GM23338 (cell line): ENCODE results near the gene NXPH2. TPM values are rescaled to one million over a fixed set of nuclear protein-coding genes. Genes with fewer than 3 reads are reported as not detected.

Experiments
- ATAC-seq: fragments of 200-7000 bp; cut with Tn5 transposase; 3 replicates; pipeline ENCODE4 v1.9.1; 2020
- DNase-seq: peaks from one replicate; pipeline ENCODE4 v3.0.0-alpha.2; 2015; ENCODE audit warnings: low spot score
- H2AFZ ChIP-seq: fragments of 200-600 bp; sonication (generic); 2 replicates; pipeline ENCODE4 v1.8.0; 2016; ENCODE audit warnings: antibody characterized with exemption, mild to moderate bottlenecking, moderate library complexity
- H3F3A ChIP-seq: fragments of 200-600 bp; sonication (generic); replicated peaks from 2 replicates; pipeline ENCODE4 v1.8.0; 2017; ENCODE audit warnings: antibody characterized with exemption, mixed run types, low read depth
- H3K27ac ChIP-seq: fragments of 200-600 bp; sonication (generic); 2 replicates; pipeline ENCODE4 v1.6.1; 2016; ENCODE audit warnings: low read depth
- H3K27me3 ChIP-seq: fragments of 200-600 bp; sonication (generic); 2 replicates; pipeline ENCODE4 v1.8.0; 2016; ENCODE audit warnings: mild to moderate bottlenecking, mixed run types, moderate library complexity; ENCODE audit not compliant: insufficient read depth
- H3K36me3 ChIP-seq: fragments of 200-600 bp; sonication (generic); 2 replicates; pipeline ENCODE4 v1.8.0; 2016; ENCODE audit warnings: mild to moderate bottlenecking; ENCODE audit not compliant: insufficient read depth
- H3K4me1 ChIP-seq: fragments of 200-600 bp; sonication (generic); 2 replicates; pipeline ENCODE4 v1.8.0; 2016; ENCODE audit warnings: mild to moderate bottlenecking, moderate library complexity; ENCODE audit not compliant: insufficient read depth
- H3K4me2 ChIP-seq: fragments of 200-600 bp; sonication (generic); 2 replicates; pipeline ENCODE4 v1.7.1; 2017; ENCODE audit warnings: mixed run types
- H3K4me3 ChIP-seq: fragments of 200-600 bp; sonication (generic); 2 replicates; pipeline ENCODE4 v1.6.1; 2016; ENCODE audit warnings: mixed run types
- H3K79me2 ChIP-seq: fragments of 200-600 bp; sonication (generic); replicated peaks from 2 replicates; pipeline ENCODE4 v1.8.0; 2017; ENCODE audit warnings: mild to moderate bottlenecking; ENCODE audit not compliant: insufficient read depth
- H3K9me2 ChIP-seq: fragments of 200-600 bp; sonication (generic); 2 replicates; pipeline ENCODE4 v1.8.0; 2017; ENCODE audit not compliant: insufficient read depth
- H4K20me1 ChIP-seq: fragments of 200-600 bp; sonication (generic); replicated peaks from 2 replicates; pipeline ENCODE4 v1.8.0; 2017; ENCODE audit warnings: mild to moderate bottlenecking; ENCODE audit not compliant: insufficient read depth
- H3K27ac Mint-ChIP-seq: 2 replicates; pipeline ENCODE4 v1.8.0; 2020; ENCODE audit warnings: inconsistent platforms, mild to moderate bottlenecking, moderate library complexity, mixed read lengths
- H3K27me3 Mint-ChIP-seq: 3 replicates; pipeline ENCODE4 v1.8.0; 2022; ENCODE audit warnings: low read depth, mild to moderate bottlenecking, moderate library complexity, mixed read lengths, inconsistent platforms; ENCODE audit not compliant: insufficient read depth, poor library complexity
- H3K36me3 Mint-ChIP-seq: 3 replicates; pipeline ENCODE4 v1.8.0; 2021; ENCODE audit warnings: low read depth, mild to moderate bottlenecking, inconsistent platforms, moderate library complexity, mixed read lengths
- H3K4me1 Mint-ChIP-seq: 3 replicates; pipeline ENCODE4 v1.8.0; 2020; ENCODE audit warnings: mild to moderate bottlenecking, inconsistent platforms, mixed read lengths
- H3K4me3 Mint-ChIP-seq: 3 replicates; pipeline ENCODE4 v1.8.0; 2021; ENCODE audit warnings: moderate library complexity, mild to moderate bottlenecking, inconsistent platforms, mixed read lengths
- H3K9me3 Mint-ChIP-seq: 3 replicates; pipeline ENCODE4 v1.8.0; 2020; ENCODE audit warnings: moderate library complexity, mild to moderate bottlenecking, inconsistent platforms, mixed read lengths
- EZH2 ChIP-seq: fragments of 200-600 bp; sonication (generic); IDR thresholded peaks from one replicate; pipeline ENCODE4 v1.8.0; 2017; ENCODE audit warnings: antibody characterized with exemption, mild to moderate bottlenecking, low read depth; ENCODE audit not compliant: unreplicated experiment
- EZH2phosphoT487 ChIP-seq: fragments of 200-600 bp; sonication (generic); IDR thresholded peaks from one replicate; pipeline ENCODE4 v1.8.1; 2018; ENCODE audit warnings: antibody characterized with exemption; ENCODE audit not compliant: unreplicated experiment
- JUNB ChIP-seq: IDR thresholded peaks from one replicate; pipeline ENCODE4 v1.6.1; 2016; ENCODE audit warnings: antibody characterized with exemption; ENCODE audit not compliant: unreplicated experiment
- NANOG ChIP-seq: IDR thresholded peaks from 2 replicates; pipeline ENCODE4 v1.6.1; 2016; ENCODE audit warnings: antibody characterized with exemption, borderline replicate concordance
- POLR2AphosphoS5 ChIP-seq: IDR thresholded peaks from 2 replicates; pipeline ENCODE4 v1.6.1; 2016; ENCODE audit warnings: antibody characterized with exemption, low read depth
- REST ChIP-seq: IDR thresholded peaks from one replicate; pipeline ENCODE4 v1.6.1; 2018; ENCODE audit warnings: antibody characterized with exemption; ENCODE audit not compliant: unreplicated experiment
- STAT1 ChIP-seq: IDR thresholded peaks from one replicate; pipeline ENCODE4 v1.6.1; 2016; ENCODE audit warnings: antibody characterized with exemption; ENCODE audit not compliant: unreplicated experiment
- ZNF114 ChIP-seq: fragments of 250-450 bp; sonication (Bioruptor Pico); IDR thresholded peaks from 2 replicates; pipeline ENCODE4 v1.5.0; 2020; ENCODE audit warnings: mild to moderate bottlenecking, moderate library complexity
- ZNF331 ChIP-seq: fragments of 250-450 bp; sonication (Bioruptor Pico); IDR thresholded peaks from 2 replicates; pipeline ENCODE4 v1.5.0; 2020; ENCODE audit warnings: low read depth, mild to moderate bottlenecking, moderate library complexity
- polyA plus RNA-seq: library from polyadenylated mRNA; unstranded; fragments of >200 nt; fragmentation: Nextera tagmentation; extraction: Ambion mirVana; gene quantifications from 2 replicates; pipeline ENCODE4 v1.2.1, GENCODE V29; 2016
- total RNA-seq: library from RNA; depleted of rRNA; stranded (reverse); fragments of >200 nt; shearing (Covaris generic); gene quantifications from 2 replicates; pipeline ENCODE4 v1.2.3, GENCODE V29; 2014
- TF ChIP-seq, protein P1 (sequence below): IDR thresholded peaks from 2 replicates; pipeline ENCODE4 v1.6.1; 2016; ENCODE audit warnings: antibody characterized with exemption
- TF ChIP-seq, protein P2 (sequence below): fragments of 250-450 bp; sonication (Bioruptor Pico); IDR thresholded peaks from 2 replicates; pipeline ENCODE4 v1.5.0; 2020; ENCODE audit warnings: mild to moderate bottlenecking, moderate library complexity

Gene NXPH2
- total and polyA plus RNA-seq, 2 experiments from 2014 or later, result 2.7 to 8.3 TPM

GRCh38 chr2:138708682-138709241 lies 71.4 kb downstream of the NXPH2 start:
- no peaks in the 10 kb centered on the region for H3F3A ChIP-seq
- H3K36me3 Mint-ChIP-seq, result no peaks in the 10 kb centered on the region
- H3K27ac ChIP-seq, result no peak overlapping the region
- no peaks in the 10 kb centered on the region for H3K36me3 ChIP-seq
- no peaks in the 10 kb centered on the region for H4K20me1 ChIP-seq
- H3K4me2 ChIP-seq, result no peak overlapping the region
- no peaks in the 10 kb centered on the region for H3K9me3 Mint-ChIP-seq
- no peaks in the 10 kb centered on the region for H3K4me1 ChIP-seq
- ATAC-seq (no peak; the same call in 2 of the 3 replicates), DNase-seq (peak; percentile 22)
- H3K9me2 ChIP-seq, result no peaks in the 10 kb centered on the region
- no peaks in the 10 kb centered on the region for H3K27me3 ChIP-seq
- H3K4me3 ChIP-seq, result no peak overlapping the region
- H3K27ac Mint-ChIP-seq, result no peak overlapping the region
- H3K27me3 Mint-ChIP-seq, result peaks cover 3% of the 10 kb centered on the region
- peak overlapping the region; percentile 53; the same call in 1 of the 2 replicates for H2AFZ ChIP-seq
- TF ChIP-seq REST (no peak), EZH2phosphoT487 (no peak), ZNF114 (CRISPR knock-in tag) (no peak), NANOG (no peak), JUNB (no peak), ZNF331 (CRISPR knock-in tag) (no peak), POLR2AphosphoS5 (no peak), STAT1 (no peak), EZH2 (no peak)
- TF ChIP-seq, protein P1, sequence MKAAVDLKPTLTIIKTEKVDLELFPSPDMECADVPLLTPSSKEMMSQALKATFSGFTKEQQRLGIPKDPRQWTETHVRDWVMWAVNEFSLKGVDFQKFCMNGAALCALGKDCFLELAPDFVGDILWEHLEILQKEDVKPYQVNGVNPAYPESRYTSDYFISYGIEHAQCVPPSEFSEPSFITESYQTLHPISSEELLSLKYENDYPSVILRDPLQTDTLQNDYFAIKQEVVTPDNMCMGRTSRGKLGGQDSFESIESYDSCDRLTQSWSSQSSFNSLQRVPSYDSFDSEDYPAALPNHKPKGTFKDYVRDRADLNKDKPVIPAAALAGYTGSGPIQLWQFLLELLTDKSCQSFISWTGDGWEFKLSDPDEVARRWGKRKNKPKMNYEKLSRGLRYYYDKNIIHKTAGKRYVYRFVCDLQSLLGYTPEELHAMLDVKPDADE, result no peak
- no peak overlapping the region for H3K4me3 Mint-ChIP-seq
- no peaks in the 10 kb centered on the region for H3K79me2 ChIP-seq
- H3K4me1 Mint-ChIP-seq, result no peaks in the 10 kb centered on the region

GRCh38 chr2:138707392-138708074 lies 72.7 kb downstream of the NXPH2 start:
- H3K4me1 ChIP-seq, result no peaks in the 10 kb centered on the region
- H3K36me3 Mint-ChIP-seq, result no peaks in the 10 kb centered on the region
- no peak overlapping the region for H3K4me2 ChIP-seq
- H3K27ac Mint-ChIP-seq, result no peak overlapping the region
- H3K9me2 ChIP-seq, result no peaks in the 10 kb centered on the region
- no peaks in the 10 kb centered on the region for H3K79me2 ChIP-seq
- H4K20me1 ChIP-seq, result no peaks in the 10 kb centered on the region
- H3K36me3 ChIP-seq, result no peaks in the 10 kb centered on the region
- H3K9me3 Mint-ChIP-seq, result no peaks in the 10 kb centered on the region
- no peak overlapping the region for H3K27ac ChIP-seq
- no peaks in the 10 kb centered on the region for H3K4me1 Mint-ChIP-seq
- no peaks in the 10 kb centered on the region for H3K27me3 ChIP-seq
- H2AFZ ChIP-seq, result no peak overlapping the region
- ATAC-seq (no peak), DNase-seq (no peak)
- H3K4me3 ChIP-seq, result no peak overlapping the region
- no peak overlapping the region for H3K4me3 Mint-ChIP-seq
- H3K27me3 Mint-ChIP-seq, result peaks cover 1% of the 10 kb centered on the region
- H3F3A ChIP-seq, result no peaks in the 10 kb centered on the region
- TF ChIP-seq, protein P2, sequence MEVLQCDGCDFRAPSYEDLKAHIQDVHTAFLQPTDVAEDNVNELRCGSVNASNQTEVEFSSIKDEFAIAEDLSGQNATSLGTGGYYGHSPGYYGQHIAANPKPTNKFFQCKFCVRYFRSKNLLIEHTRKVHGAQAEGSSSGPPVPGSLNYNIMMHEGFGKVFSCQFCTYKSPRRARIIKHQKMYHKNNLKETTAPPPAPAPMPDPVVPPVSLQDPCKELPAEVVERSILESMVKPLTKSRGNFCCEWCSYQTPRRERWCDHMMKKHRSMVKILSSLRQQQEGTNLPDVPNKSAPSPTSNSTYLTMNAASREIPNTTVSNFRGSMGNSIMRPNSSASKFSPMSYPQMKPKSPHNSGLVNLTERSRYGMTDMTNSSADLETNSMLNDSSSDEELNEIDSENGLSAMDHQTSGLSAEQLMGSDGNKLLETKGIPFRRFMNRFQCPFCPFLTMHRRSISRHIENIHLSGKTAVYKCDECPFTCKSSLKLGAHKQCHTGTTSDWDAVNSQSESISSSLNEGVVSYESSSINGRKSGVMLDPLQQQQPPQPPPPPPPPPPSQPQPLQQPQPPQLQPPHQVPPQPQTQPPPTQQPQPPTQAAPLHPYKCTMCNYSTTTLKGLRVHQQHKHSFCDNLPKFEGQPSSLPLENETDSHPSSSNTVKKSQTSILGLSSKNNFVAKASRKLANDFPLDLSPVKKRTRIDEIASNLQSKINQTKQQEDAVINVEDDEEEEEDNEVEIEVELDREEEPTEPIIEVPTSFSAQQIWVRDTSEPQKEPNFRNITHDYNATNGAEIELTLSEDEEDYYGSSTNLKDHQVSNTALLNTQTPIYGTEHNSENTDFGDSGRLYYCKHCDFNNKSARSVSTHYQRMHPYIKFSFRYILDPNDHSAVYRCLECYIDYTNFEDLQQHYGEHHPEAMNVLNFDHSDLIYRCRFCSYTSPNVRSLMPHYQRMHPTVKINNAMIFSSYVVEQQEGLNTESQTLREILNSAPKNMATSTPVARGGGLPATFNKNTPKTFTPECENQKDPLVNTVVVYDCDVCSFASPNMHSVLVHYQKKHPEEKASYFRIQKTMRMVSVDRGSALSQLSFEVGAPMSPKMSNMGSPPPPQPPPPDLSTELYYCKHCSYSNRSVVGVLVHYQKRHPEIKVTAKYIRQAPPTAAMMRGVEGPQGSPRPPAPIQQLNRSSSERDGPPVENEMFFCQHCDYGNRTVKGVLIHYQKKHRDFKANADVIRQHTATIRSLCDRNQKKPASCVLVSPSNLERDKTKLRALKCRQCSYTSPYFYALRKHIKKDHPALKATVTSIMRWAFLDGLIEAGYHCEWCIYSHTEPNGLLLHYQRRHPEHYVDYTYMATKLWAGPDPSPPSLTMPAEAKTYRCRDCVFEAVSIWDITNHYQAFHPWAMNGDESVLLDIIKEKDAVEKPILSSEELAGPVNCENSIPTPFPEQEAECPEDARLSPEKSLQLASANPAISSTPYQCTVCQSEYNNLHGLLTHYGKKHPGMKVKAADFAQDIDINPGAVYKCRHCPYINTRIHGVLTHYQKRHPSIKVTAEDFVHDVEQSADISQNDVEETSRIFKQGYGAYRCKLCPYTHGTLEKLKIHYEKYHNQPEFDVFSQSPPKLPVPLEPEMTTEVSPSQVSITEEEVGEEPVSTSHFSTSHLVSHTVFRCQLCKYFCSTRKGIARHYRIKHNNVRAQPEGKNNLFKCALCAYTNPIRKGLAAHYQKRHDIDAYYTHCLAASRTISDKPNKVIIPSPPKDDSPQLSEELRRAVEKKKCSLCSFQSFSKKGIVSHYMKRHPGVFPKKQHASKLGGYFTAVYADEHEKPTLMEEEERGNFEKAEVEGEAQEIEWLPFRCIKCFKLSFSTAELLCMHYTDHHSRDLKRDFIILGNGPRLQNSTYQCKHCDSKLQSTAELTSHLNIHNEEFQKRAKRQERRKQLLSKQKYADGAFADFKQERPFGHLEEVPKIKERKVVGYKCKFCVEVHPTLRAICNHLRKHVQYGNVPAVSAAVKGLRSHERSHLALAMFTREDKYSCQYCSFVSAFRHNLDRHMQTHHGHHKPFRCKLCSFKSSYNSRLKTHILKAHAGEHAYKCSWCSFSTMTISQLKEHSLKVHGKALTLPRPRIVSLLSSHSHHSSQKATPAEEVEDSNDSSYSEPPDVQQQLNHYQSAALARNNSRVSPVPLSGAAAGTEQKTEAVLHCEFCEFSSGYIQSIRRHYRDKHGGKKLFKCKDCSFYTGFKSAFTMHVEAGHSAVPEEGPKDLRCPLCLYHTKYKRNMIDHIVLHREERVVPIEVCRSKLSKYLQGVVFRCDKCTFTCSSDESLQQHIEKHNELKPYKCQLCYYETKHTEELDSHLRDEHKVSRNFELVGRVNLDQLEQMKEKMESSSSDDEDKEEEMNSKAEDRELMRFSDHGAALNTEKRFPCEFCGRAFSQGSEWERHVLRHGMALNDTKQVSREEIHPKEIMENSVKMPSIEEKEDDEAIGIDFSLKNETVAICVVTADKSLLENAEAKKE (CRISPR knock-in tag), result no peak
- no peak for TF ChIP-seq POLR2AphosphoS5
